GM12878 (cell line): ENCODE measurements around the gene HHAT.

ENCODE experiments used
- CTCF ChIP-seq, 3 experiments: IDR thresholded peaks in 2 of 3; conservative IDR thresholded peaks in 1 of 3; 2 replicates each; pipeline ENCODE4 v1.5.1; 2011; ENCODE audit warnings: low read depth in 3 of 3, low read length in 3 of 3, mild to moderate bottlenecking in 3 of 3, control low read depth in 2 of 3, moderate library complexity in 2 of 3, inconsistent platforms in 1 of 3, mixed read lengths in 1 of 3; ENCODE audit not compliant: control insufficient read depth in 2 of 3, insufficient read depth in 1 of 3; ENCODE audit errors: extremely low read depth in 1 of 3
- EZH2 ChIP-seq: IDR thresholded peaks from 2 replicates; pipeline ENCODE4 v1.6.1; 2012; ENCODE audit warnings: low read depth, mild to moderate bottlenecking, control low read depth, inconsistent platforms, low read length, borderline replicate concordance; ENCODE audit not compliant: control insufficient read depth
- IRF5 ChIP-seq: fragments of 450-650 bp; IDR thresholded peaks from 2 replicates; pipeline ENCODE4 v1.6.1; 2017; ENCODE audit warnings: borderline replicate concordance
- NFXL1 ChIP-seq: fragments of 450-650 bp; IDR thresholded peaks from 2 replicates; pipeline ENCODE4 v1.6.1; 2017; ENCODE audit warnings: antibody characterized with exemption, mild to moderate bottlenecking, borderline replicate concordance
- SREBF2 ChIP-seq: IDR thresholded peaks from 2 replicates; pipeline ENCODE4 v1.6.1; 2012; ENCODE audit warnings: mild to moderate bottlenecking, low read length
- ZSCAN29 ChIP-seq: fragments of 450-650 bp; IDR thresholded peaks from 2 replicates; pipeline ENCODE4 v1.6.1; 2017; ENCODE audit warnings: mild to moderate bottlenecking, moderate library complexity

- TF ChIP-seq IRF5 (no peak), EZH2 (no peak), ZSCAN29 (no peak), SREBF2 (no peak), CTCF (IDR thresholded peaks at IDR 0.05 in 2 of 3, conservative IDR thresholded peaks at IDR 0.05 in 1 of 3; ENCODE audit: control insufficient read depth in 2 of 3, extremely low read depth in 1 of 3, insufficient read depth in 1 of 3, low read depth in 3 of 3, low read length in 3 of 3) (no peak), NFXL1 (no peak)
Measured at GRCh38 chr1:210653771-210654170, 325.1 kb downstream of the HHAT start.
